ENCODE measurements around the gene TMEM132E.

Gene TMEM132E

DNA sequence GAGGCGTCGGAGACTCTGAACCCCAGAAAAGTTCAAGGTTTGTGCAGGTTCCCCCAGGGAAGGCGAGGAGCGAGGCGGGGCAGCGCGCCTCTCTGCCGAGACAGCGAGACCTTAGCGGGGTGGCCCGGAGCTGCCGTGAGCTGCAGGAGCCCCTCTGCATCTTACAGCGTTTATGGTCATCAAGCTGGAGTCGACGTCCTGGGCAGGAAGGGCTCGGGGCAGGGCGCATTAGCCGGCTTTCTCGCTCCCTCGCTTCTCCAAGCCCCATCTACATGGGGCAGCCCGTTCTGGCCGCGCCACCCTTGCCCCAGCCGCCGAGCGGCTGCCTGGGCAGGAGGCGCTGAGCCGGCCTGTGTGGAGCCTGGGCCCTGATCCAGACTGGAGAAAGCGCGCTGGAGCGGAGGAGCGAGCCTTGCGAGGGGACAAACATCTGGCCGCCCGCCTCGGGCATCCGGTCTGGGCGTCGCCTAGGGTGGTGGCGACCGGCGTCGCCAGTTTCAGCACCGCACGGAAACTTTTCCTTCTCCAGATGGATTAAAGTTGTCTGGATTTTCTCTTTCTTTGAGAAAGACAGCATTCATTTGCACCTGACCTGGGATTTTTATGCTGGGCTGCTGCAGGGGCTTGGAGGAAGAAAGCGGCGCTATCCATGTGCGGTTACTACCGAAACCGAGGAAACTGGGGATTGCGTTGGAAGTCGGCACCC, 750 bp downstream of the TMEM132E start:
- TF ChIP-seq, protein P1, sequence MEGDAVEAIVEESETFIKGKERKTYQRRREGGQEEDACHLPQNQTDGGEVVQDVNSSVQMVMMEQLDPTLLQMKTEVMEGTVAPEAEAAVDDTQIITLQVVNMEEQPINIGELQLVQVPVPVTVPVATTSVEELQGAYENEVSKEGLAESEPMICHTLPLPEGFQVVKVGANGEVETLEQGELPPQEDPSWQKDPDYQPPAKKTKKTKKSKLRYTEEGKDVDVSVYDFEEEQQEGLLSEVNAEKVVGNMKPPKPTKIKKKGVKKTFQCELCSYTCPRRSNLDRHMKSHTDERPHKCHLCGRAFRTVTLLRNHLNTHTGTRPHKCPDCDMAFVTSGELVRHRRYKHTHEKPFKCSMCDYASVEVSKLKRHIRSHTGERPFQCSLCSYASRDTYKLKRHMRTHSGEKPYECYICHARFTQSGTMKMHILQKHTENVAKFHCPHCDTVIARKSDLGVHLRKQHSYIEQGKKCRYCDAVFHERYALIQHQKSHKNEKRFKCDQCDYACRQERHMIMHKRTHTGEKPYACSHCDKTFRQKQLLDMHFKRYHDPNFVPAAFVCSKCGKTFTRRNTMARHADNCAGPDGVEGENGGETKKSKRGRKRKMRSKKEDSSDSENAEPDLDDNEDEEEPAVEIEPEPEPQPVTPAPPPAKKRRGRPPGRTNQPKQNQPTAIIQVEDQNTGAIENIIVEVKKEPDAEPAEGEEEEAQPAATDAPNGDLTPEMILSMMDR (IDR thresholded peaks at IDR 0.05; ENCODE audit: low read depth, low read length) = no peak

DNA sequence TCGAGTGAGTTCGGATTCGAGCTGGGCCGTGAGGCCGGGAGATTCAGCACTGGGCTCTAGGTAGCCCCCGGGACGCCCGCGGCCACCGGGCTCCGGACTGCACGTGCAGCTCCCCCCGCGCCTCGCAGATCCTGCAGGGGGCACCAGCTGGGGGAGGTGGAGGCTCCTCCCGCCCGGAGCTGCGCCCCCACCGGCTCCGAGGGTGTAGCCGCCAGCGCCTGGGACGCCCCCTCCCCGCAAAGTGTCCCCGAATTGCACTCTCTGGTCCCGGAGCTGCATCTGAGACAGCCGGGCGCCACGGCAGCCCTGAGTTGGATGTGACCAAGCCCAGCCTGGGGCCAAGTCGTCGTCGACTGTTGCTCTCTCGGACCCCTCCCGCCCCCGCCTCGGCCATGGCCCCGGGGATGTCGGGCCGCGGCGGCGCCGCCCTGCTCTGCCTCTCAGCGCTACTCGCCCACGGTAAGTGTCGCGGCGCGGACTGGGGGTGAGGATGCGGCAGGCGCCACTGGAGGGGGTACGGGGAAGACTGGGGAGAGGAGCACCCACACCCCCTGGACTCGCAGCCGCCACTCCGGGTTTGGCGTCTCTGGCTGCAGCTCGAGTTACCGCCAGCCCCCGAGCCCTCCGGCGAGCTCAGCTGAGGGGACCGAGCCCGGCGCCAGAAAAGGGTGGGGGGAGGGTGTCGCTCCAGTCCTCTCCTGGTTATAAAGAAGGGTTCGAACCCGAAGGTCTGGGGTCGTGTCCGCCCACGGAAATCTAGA, 1.5 kb downstream of the TMEM132E start:
- TF ChIP-seq, protein P1 (IDR thresholded peaks at IDR 0.05; ENCODE audit: low read depth, low read length) = no peak
- H3K4me3 ChIP-seq (ENCODE audit: low read depth, low read length) = no peak overlapping the region

More for the DNA sequence above, 750 bp downstream of the TMEM132E start:
- no peak overlapping the region for H3K4me3 ChIP-seq (ENCODE audit: low read depth, low read length)

DNA sequence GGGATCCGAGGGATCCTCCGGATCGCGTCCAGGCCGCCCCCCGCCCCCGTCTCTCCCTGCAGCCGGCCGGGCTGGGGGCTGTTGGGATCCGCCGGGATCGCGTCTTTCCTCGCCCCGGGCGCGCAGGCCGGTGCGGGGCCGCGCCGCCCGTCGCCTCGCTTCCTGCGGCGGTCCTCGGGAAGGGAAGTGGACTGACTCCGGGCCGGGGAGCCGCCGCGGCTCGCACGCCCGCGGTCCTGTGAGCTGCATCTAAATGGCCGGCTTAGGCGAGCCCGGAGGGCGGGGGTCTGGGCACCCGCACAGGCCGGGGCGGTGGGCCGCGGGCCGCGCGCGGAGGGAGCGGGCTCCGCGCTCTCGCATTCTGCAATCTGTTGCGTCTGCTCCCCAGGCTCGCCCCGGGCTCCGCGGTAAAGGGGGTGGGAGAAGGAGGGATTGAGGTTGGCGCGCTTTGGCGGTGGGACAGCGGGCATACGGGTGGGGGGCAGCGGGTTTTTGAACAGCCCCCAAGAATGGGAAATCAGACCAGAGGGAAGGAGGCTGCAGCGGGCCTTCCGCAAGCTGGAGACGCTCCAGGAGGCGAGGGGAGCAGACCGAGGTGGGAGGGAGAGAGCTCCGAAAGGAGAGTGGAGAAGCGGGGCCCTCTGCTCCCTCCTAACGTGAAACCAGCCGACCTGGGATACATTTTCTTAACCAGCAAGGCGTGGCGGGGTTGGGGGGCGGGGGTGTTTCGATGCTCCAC, 2.2 kb downstream of the TMEM132E start:
- no peak overlapping the region for H3K4me3 ChIP-seq (ENCODE audit: low read depth, low read length)
- TF ChIP-seq, protein P1 (IDR thresholded peaks at IDR 0.05; ENCODE audit: low read depth, low read length) = no peak

DNA sequence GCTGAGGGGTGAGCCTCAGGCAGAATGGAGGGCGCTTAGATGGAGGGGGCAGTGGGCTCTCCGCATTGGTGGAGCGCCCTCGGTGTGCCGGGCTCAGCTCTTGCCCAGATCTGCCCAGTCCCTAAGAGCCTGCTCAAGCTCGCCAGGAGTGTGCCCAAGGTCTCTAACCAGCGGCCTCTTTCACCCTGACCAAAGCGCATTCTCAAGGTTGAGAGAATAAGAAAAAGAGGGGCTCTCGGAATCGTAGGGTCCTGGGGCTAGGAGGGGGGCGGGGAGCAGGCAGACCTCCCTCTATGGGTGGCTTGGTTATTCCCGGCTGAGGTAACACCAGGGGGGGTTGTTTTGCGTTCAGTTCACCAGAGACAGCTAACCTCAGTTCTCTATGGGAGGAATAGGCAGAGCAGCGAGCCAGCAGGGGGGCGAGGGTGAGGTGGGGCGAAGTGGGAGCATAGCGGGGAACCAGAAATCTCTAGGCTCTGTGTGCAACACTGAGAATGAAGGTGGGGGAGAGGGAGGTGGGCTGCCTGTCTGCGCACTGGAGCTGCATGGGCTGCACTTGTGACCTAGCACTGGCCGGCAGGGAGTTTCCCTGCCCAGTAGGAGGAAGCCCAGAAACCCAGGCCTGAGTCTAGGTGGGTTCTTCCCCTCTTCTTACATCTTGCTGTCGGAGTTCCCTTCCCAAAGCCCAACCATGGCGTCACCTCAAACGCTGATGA, 3.0 kb downstream of the TMEM132E start:
- no peak overlapping the region for H3K4me3 ChIP-seq (ENCODE audit: low read depth, low read length)
- TF ChIP-seq, protein P1 (IDR thresholded peaks at IDR 0.05; ENCODE audit: low read depth, low read length) = no peak

DNA sequence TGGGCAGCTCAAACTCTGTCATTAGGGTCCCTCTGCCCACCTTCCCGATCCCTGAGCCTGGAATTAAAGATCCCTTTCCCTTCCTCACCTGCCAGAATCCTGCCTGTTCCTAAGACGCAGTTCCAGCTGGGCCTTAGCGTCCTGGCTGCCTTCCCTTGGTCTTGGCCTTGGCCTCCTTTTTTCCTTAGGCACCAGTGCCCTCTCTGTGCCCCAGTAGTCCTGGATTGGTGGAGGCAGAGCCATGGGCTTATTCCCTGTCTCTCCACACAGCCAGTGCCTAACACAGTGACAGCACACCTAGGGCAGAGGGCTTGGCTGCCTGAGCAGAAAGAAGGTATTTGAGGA, 3.5 kb downstream of the TMEM132E start:
- H3K4me3 ChIP-seq (ENCODE audit: low read depth, low read length) = no peak overlapping the region
- TF ChIP-seq, protein P1 (IDR thresholded peaks at IDR 0.05; ENCODE audit: low read depth, low read length) = no peak

DNA sequence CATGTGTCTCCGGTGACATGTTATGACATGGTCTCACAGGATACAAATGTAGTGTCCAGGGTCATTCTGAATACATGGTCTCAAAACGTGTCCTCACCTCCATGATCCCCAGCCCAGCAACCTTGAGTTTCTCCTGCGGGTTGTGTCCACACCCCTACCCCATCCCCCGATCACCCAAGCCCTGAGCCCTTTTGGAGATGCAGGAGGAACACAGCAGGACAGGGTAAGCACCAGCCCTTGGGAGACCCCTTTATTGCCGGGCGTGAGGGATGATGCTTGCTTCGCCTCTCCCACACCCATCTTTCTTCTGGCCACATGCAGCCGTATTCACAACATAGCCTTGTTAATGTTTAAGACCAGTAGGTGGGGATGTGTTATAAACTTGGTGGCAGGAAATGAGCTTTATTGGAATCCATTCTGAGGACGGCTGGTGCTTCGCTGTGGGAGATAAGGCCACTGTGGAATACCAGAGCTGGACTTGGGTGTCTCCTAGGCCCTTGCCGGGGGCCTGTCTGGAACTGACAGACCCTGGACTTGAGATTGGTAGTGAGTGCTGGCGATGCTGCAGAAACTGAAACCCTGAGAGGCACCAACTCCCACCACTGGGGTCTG, 5.5 kb downstream of the TMEM132E start:
- TF ChIP-seq, protein P1 (IDR thresholded peaks at IDR 0.05; ENCODE audit: low read depth, low read length) = no peak

More for the DNA sequence above, 5.5 kb downstream of the TMEM132E start:
- H3K4me3 ChIP-seq (ENCODE audit: low read depth, low read length) = no peak overlapping the region

Measured in WI38 (cell line).